CD4-positive, alpha-beta T cell (primary cell): ENCODE data around the gene PLEKHG3. TPM values are rescaled to one million over a fixed set of nuclear protein-coding genes. Genes with fewer than 3 reads are reported as not detected.
A peak's percentile ranks its signal among the peaks of the same experiment; 100 is the strongest.

Experiments used
- ATAC-seq: fragments of 200-7000 bp; cut with Tn5 transposase; one replicate; pipeline ENCODE4 v1.10.0; 2022; ENCODE audit warnings: mild to moderate bottlenecking; ENCODE audit not compliant: poor library complexity
- CTCF ChIA-PET: fragments of 350-600 bp; sonication (Branson Sonifier 250); formaldehyde crosslinking; loops from one replicate; lab custom pipeline; 2021; ENCODE audit warnings: antibody characterized with exemption, inconsistent platforms; lab: Charles Lee
- POLR2A ChIA-PET: fragments of 350-600 bp; sonication (Branson Sonifier 250); formaldehyde crosslinking; loops from one replicate; lab custom pipeline; 2021; ENCODE audit warnings: antibody characterized with exemption, inconsistent platforms; lab: Charles Lee
- DNase-seq, 14 experiments: peaks; one replicate each; pipeline ENCODE4 v3.0.0-alpha.2; 2013 to 2020; ENCODE audit warnings: mixed read lengths in 2 of 14
- H3K27ac ChIP-seq, 2 donors: one replicate each; pipeline versions ENCODE4 v1.5.1 to v1.7.0; 2013; ENCODE audit warnings: low read length in 2 of 2, low read depth in 1 of 2, mild to moderate bottlenecking in 1 of 2
- H3K27me3 ChIP-seq, 2 experiments: 1 replicate in 1 of 2; 2 replicates in 1 of 2; pipeline versions ENCODE4 v1.6.1 to v1.7.0; 2013; ENCODE audit warnings: low read length in 2 of 2, control low read depth in 1 of 2, mild to moderate bottlenecking in 1 of 2, moderate library complexity in 1 of 2; ENCODE audit not compliant: insufficient read depth in 2 of 2, control insufficient read depth in 1 of 2
- H3K36me3 ChIP-seq: one replicate; pipeline ENCODE4 v1.6.1; 2013; ENCODE audit warnings: low read length, control low read depth; ENCODE audit not compliant: insufficient read depth
- H3K4me1 ChIP-seq: one replicate; pipeline ENCODE4 v1.6.1; 2013; ENCODE audit warnings: low read length, control low read depth; ENCODE audit not compliant: insufficient read depth
- H3K4me3 ChIP-seq: one replicate; pipeline ENCODE4 v1.5.1; 2013; ENCODE audit warnings: mild to moderate bottlenecking, low read length, moderate library complexity
- H3K9me3 ChIP-seq, 2 experiments: 1 replicate in 1 of 2; 2 replicates in 1 of 2; pipeline versions ENCODE4 v1.6.1 to v1.7.0; 2013; ENCODE audit warnings: low read length in 2 of 2, mild to moderate bottlenecking in 2 of 2, control low read depth in 1 of 2, moderate library complexity in 1 of 2; ENCODE audit not compliant: control insufficient read depth in 1 of 2, insufficient read depth in 1 of 2
- H3K27ac Mint-ChIP-seq: one replicate; pipeline ENCODE4 v1.8.0; 2020; ENCODE audit warnings: mixed read lengths
- H3K27me3 Mint-ChIP-seq: one replicate; pipeline ENCODE4 v1.8.0; 2021; ENCODE audit warnings: mixed read lengths
- H3K36me3 Mint-ChIP-seq: one replicate; pipeline ENCODE4 v1.8.0; 2021; ENCODE audit warnings: low read depth, mixed read lengths
- H3K4me1 Mint-ChIP-seq: one replicate; pipeline ENCODE4 v1.8.0; 2021; ENCODE audit warnings: low read depth, mixed read lengths
- H3K4me3 Mint-ChIP-seq: one replicate; pipeline ENCODE4 v1.8.0; 2020; ENCODE audit warnings: mild to moderate bottlenecking, mixed read lengths
- H3K9me3 Mint-ChIP-seq: one replicate; pipeline ENCODE4 v1.8.0; 2020; ENCODE audit warnings: mixed read lengths
- CTCF ChIP-seq: fragments of 200-600 bp; IDR thresholded peaks from one replicate; pipeline ENCODE4 v1.8.0; 2022; ENCODE audit warnings: antibody characterized with exemption, mild to moderate bottlenecking
- intact Hi-C, 2 experiments: fragments of 100-400 bp; cut with DNase I in 1 of 2; cut with micrococcal nuclease in 1 of 2; formaldehyde crosslinking; loops; one replicate each; pipeline versions ENCODE4 v1.15.1 to v1.9.0; 2023 to 2025; cut with DNase I, micrococcal nuclease
- polyA plus RNA-seq, 2 donors: library from polyadenylated mRNA; unstranded; fragments of 120-200 nt; gene quantifications; one replicate each; pipeline ENCODE4 v1.2.1, GENCODE V29; 2013
- total RNA-seq, 174 experiments: library from RNA in 2 of 174; stranded (reverse) in 2 of 174; gene quantifications; one replicate each; pipeline ENCODE4 v1.2.3 and lab custom pipeline; 2021 to 2026

Gene PLEKHG3
- total RNA-seq (10 to 100 TPM; 12.1 to 13.3 TPM), total RNA-seq (lab: John Stamatoyannopoulos, UW) (0.61 to 88.7 (median 19.8) reads per million in 172 experiments)
- polyA plus RNA-seq (2013, experiment 1 of 2): 34.0 TPM
- polyA plus RNA-seq (2013, experiment 2 of 2): 31.6 TPM

DNA sequence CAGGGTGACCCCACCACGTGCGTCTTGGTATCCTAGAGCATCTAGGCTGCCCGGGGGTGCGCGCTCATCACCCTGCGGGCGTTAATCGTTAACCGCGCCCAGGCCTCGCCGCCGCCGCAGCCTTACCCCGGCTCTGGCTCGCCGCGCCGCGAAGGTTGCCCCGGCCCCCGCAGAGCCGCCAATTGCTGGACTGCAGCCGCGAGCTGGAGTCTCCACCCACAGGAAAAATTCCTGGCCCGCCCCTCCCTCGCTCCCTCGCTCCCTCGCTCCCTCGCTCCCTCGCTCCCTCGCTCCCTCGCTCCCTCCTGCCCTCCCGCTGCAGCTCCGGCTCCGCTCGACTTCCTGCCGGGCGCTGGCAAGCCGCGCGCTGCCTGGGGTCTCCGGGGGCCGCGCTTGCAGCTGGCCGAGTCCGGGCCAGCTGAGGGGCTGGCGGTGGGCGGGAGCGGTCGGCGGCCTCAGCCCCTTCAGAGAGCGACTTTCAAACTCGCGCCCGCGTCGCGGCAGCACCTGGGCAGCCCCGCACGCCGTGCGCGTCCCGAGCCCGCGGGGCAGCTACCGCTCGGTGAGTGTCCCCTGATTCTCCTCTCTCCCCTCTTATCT, at the start of gene PLEKHG3:
PLEKHG3 (plus strand) TSS at position 282 of the 600 bp plus-strand sequence. CDS start 23,208 bp downstream, outside the sequence.
- ChIA-PET POLR2A (interaction anchor here (1.3 to 2.0 kb wide), 2 partner anchors 24 to 52 kb away, joined by 3 to 6 read pairs; no protein-coding TSS in a partner anchor), CTCF (interaction anchor here (2.1 kb wide), 1 partner anchor 188 kb away, joined by 4 read pairs; no protein-coding TSS in a partner anchor)
- no peaks in the 10 kb centered on the region for H3K9me3 Mint-ChIP-seq
- Histone ChIP-seq H3K4me3 (peak within 1 kb of the TSS; percentile 66), H3K27me3 (peaks cover 5 to 35% of the 10 kb centered on the region in 2 experiments), H3K27ac (peak within 1 kb of the TSS; percentile 53 to 63), H3K4me1 (peaks cover 69% of the 10 kb centered on the region), H3K9me3 (peaks cover 0 to 3% of the 10 kb centered on the region in 2 experiments), H3K36me3 (no peaks in the 10 kb centered on the region)
- peak within 1 kb of the TSS; percentile 72 for H3K27ac Mint-ChIP-seq
- TF ChIP-seq CTCF: no peak
- H3K4me1 Mint-ChIP-seq: peaks cover 50% of the 10 kb centered on the region
- ATAC-seq: peak; percentile 42
- peak in 5 of 14 experiments; percentile 32 to 66 (median 46) for DNase-seq
- no peaks in the 10 kb centered on the region for H3K36me3 Mint-ChIP-seq
- peak within 1 kb of the TSS; percentile 87 for H3K4me3 Mint-ChIP-seq
- intact Hi-C loops: loop anchor here in 1 of 2 experiments (2.0 kb wide), 1 partner anchor 19 kb away; no protein-coding TSS in a partner anchor
- peaks cover 51% of the 10 kb centered on the region for H3K27me3 Mint-ChIP-seq

DNA sequence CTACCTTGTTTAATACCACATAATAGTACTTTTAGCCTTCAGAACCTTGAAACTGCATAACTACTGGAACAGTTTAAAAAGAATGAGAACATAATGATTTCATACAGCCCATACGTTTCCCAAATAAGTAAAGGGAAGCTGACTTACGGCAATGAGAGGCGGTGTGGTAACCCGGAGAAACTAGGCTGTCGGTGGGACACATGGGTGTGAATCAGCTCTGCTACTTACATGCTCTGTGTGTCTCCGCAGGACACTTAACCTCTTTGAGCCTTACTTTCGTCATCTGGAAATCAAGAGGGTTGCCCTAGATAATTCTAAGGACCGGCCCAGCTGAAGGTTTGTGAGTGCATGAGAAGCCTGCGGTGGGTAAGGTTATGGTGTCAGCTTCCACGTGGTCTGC, 49.3 kb upstream of the PLEKHG3 start:
- DNase-seq: peak in 2 of 14 experiments; percentile 52 to 70
- intact Hi-C loops: no loop called here
- Mint-ChIP-seq H3K4me1 (peaks cover 8% of the 10 kb centered on the region), H3K9me3 (no peaks in the 10 kb centered on the region), H3K27me3 (peaks cover 26% of the 10 kb centered on the region), H3K27ac (no peak overlapping the region), H3K4me3 (no peak overlapping the region), H3K36me3 (no peaks in the 10 kb centered on the region)
- no peak overlapping the region for H3K27ac ChIP-seq
- ATAC-seq: no peak
- H3K36me3 ChIP-seq: no peaks in the 10 kb centered on the region
- peaks cover 7% of the 10 kb centered on the region in 2 experiments for H3K27me3 ChIP-seq
- no peak for TF ChIP-seq CTCF
- peaks cover 0 to 6% of the 10 kb centered on the region in 2 experiments for H3K9me3 ChIP-seq
- H3K4me3 ChIP-seq: no peak overlapping the region
- peaks cover 6% of the 10 kb centered on the region for H3K4me1 ChIP-seq
- ChIA-PET CTCF (interaction anchor here (1.3 kb wide), 1 partner anchor 9 kb away, joined by 3 read pairs; no protein-coding TSS in a partner anchor), POLR2A (interaction anchor here (0.6 kb wide), 1 partner anchor 41 kb away, joined by 3 read pairs; no protein-coding TSS in a partner anchor)

DNA sequence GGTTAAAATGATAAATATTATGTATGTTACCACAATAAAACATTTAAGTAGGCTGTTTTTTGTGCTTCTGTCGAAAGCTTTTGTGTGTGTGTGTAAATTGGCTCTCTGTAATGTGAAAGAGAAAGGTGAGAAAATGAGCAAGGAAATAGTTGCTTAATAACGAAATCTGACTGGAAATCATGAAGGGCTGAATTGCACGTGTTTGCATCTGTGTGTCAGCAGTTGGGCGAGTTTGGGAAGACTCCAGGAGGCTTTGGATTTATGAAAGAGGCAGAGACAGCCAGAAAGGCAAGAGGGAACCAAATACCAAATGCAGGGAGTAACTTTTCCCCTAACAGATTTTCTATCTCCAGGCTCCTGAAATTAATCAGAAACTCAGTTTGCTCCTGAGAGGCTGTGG, 47.2 kb upstream of the PLEKHG3 start:
- ATAC-seq: no peak

More for the DNA sequence above, 47.2 kb upstream of the PLEKHG3 start:
- H3K9me3 ChIP-seq: peaks cover 0 to 6% of the 10 kb centered on the region in 2 experiments
- Mint-ChIP-seq H3K4me1 (peaks cover 12% of the 10 kb centered on the region), H3K27ac (no peak overlapping the region), H3K4me3 (no peak overlapping the region), H3K36me3 (no peaks in the 10 kb centered on the region), H3K27me3 (peaks cover 41% of the 10 kb centered on the region), H3K9me3 (no peaks in the 10 kb centered on the region)
- DNase-seq: no peak
- CTCF ChIA-PET: no interaction called here
- intact Hi-C loops: no loop called here
- H3K27ac ChIP-seq: no peak overlapping the region
- H3K4me1 ChIP-seq: peaks cover 6% of the 10 kb centered on the region
- H3K27me3 ChIP-seq: peaks cover 9% of the 10 kb centered on the region in 2 experiments
- TF ChIP-seq CTCF: no peak
- POLR2A ChIA-PET: no interaction called here
- no peaks in the 10 kb centered on the region for H3K36me3 ChIP-seq
- no peak overlapping the region for H3K4me3 ChIP-seq
